Keratinocyte (primary cell): ENCODE results near the gene PRMT2. TPM values are rescaled to one million over a fixed set of nuclear protein-coding genes. Genes with fewer than 3 reads are reported as not detected.

Experiments
- DNase-seq: peaks from one replicate; pipeline ENCODE4 v3.0.0-alpha.2; 2011; ENCODE audit warnings: low read depth, missing footprints, low spot score
- FAIRE-seq: peaks from 2 replicates; lab custom pipeline; 2011; peaks lifted over from hg19 to GRCh38; lab: Jason Lieb, UNC
- H2AFZ ChIP-seq: 2 replicates; pipeline ENCODE4 v1.6.0; 2012; ENCODE audit warnings: low read length, control low read depth, inconsistent platforms; ENCODE audit not compliant: control insufficient read depth
- H3K27ac ChIP-seq: 2 replicates; pipeline ENCODE4 v1.5.1; 2011; ENCODE audit warnings: low read length; ENCODE audit not compliant: control insufficient read depth, insufficient read depth
- H3K27me3 ChIP-seq: 3 replicates; pipeline ENCODE4 v1.6.0; 2011; ENCODE audit warnings: low read length; ENCODE audit not compliant: control insufficient read depth, insufficient read depth; ENCODE audit errors: extremely low read depth
- H3K36me3 ChIP-seq, 2 experiments: 2 replicates in 1 of 2; 3 replicates in 1 of 2; pipeline ENCODE4 v1.5.1; 2011; ENCODE audit warnings: low read length in 2 of 2, mild to moderate bottlenecking in 1 of 2; ENCODE audit not compliant: control insufficient read depth in 2 of 2, insufficient read depth in 2 of 2; ENCODE audit errors: extremely low read depth in 1 of 2
- H3K4me1 ChIP-seq: 3 replicates; pipeline ENCODE4 v1.5.1; 2011; ENCODE audit warnings: low read length; ENCODE audit not compliant: control insufficient read depth, insufficient read depth; ENCODE audit errors: extremely low read depth
- H3K4me2 ChIP-seq: 3 replicates; pipeline ENCODE4 v1.6.0; 2011; ENCODE audit warnings: low read depth, low read length; ENCODE audit not compliant: control insufficient read depth, insufficient read depth; ENCODE audit errors: extremely low read depth
- H3K4me3 ChIP-seq, 3 experiments: fragments of 200-600 bp in 1 of 3; sonication (generic) in 1 of 3; 2 replicates in 2 of 3; 3 replicates in 1 of 3; pipeline ENCODE4 v1.5.1; 2011 to 2016; ENCODE audit warnings: low read length in 3 of 3, mild to moderate bottlenecking in 3 of 3, control low read depth in 2 of 3, inconsistent platforms in 1 of 3, low read depth in 1 of 3, mixed read lengths in 1 of 3, mixed run types in 1 of 3, moderate library complexity in 1 of 3; ENCODE audit not compliant: control insufficient read depth in 2 of 3, insufficient read depth in 2 of 3; ENCODE audit errors: extremely low read depth in 1 of 3
- H3K79me2 ChIP-seq: 2 replicates; pipeline ENCODE4 v1.6.0; 2012; ENCODE audit warnings: low read length; ENCODE audit not compliant: control insufficient read depth, insufficient read depth
- H3K9ac ChIP-seq: 3 replicates; pipeline ENCODE4 v1.6.0; 2011; ENCODE audit warnings: low read length; ENCODE audit not compliant: control insufficient read depth, insufficient read depth; ENCODE audit errors: extremely low read depth
- H3K9me1 ChIP-seq: 3 replicates; pipeline ENCODE4 v1.6.0; 2011; ENCODE audit warnings: low read length; ENCODE audit not compliant: control insufficient read depth, insufficient read depth; ENCODE audit errors: extremely low read depth
- H3K9me3 ChIP-seq: 2 replicates; pipeline ENCODE4 v1.5.1; 2012; ENCODE audit warnings: low read depth, low read length; ENCODE audit not compliant: control insufficient read depth
- H4K20me1 ChIP-seq: 3 replicates; pipeline ENCODE4 v1.6.0; 2011; ENCODE audit warnings: low read length; ENCODE audit not compliant: control insufficient read depth, insufficient read depth; ENCODE audit errors: extremely low read depth
- EZH2 ChIP-seq: IDR thresholded peaks from one replicate; pipeline ENCODE4 v1.6.1; 2012; ENCODE audit warnings: inconsistent platforms, mild to moderate bottlenecking, low read length, moderate library complexity
- dilution Hi-C: fragments of 300-500 bp; cut with MboI; formaldehyde crosslinking; loops from one replicate; pipeline ENCODE4 v1.7.0; 2020; ENCODE audit warnings: low sequenced_read_pairs; ENCODE audit not compliant: extremely low pct_ligation_motif_present
- polyA plus RNA-seq, 5 experiments: library from polyadenylated mRNA; depleted of rRNA in 3 of 5; stranded (reverse) in 3 of 5; stranded (forward) in 1 of 5; unstranded in 1 of 5; fragments of >200 nt; gene quantifications; 1 replicate in 1 of 5; 2 replicates in 3 of 5; 3 replicates in 1 of 5; pipeline versions ENCODE4 v1.2.1 to v1.2.3, GENCODE V29; 2011 to 2012; ENCODE audit warnings: missing spikeins in 2 of 5, low read depth in 1 of 5, low replicate concordance in 1 of 5
- TF ChIP-seq, protein P1 (sequence below), 3 experiments: IDR thresholded peaks in 1 of 3; conservative IDR thresholded peaks in 1 of 3; optimal IDR thresholded peaks in 1 of 3; 2 replicates in 2 of 3; 3 replicates in 1 of 3; pipeline versions ENCODE3 to v1.5.1; 2011; ENCODE audit warnings: low read length in 3 of 3, mild to moderate bottlenecking in 3 of 3, moderate library complexity in 2 of 3, control low read depth in 1 of 3, inconsistent platforms in 1 of 3; ENCODE audit not compliant: insufficient read depth in 2 of 3; ENCODE audit errors: extremely low read depth in 1 of 3

The PRMT2 gene
- polyA plus RNA-seq, 1 donor (not counting 4 experiments of a cell fraction or from before 2014, with no cell fraction given) = 97.3 TPM

DNA sequence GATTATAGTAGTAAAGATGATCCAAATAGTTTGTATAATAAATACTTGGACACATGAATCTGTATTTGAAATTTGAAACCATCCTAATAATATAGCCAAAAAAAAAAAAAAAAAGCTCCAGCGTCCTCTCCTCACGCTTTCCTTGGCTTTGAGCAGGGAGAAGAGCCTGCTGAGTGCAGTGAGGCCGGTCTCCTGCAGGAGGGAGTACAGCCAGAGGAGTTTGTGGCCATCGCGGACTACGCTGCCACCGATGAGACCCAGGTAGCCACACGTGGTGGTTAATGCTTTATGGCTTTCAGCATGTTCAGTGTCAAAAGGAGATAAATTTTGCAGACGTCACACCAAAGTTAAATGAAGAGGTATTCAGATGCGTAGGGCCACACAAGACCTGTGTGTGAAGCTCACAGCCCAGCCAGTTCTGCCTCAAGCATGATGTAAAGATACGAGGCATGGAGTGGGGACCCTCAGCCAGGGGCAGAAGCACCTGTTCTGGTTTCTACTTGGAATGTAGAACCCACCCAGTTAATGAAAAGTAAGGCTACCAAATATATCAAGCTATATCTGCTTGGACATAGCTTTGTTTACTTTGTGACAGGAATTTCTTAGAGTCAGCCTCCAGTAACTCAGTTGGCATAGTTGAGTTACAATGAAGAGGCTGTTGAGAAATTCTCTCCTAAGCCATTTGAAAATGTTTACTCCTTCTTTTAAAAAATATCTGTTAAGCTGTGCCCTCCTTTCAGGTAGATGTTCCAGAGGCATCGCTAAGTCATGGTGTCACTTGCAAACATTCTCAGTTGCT lies 8.1 kb downstream of the PRMT2 start:
- FAIRE-seq (no peak), DNase-seq (no peak)
- no peaks in the 10 kb centered on the region for H3K27me3 ChIP-seq
- peaks cover 32% of the 10 kb centered on the region for H3K79me2 ChIP-seq
- no peak overlapping the region for H3K27ac ChIP-seq
- H3K36me3 ChIP-seq = peaks cover 29 to 34% of the 10 kb centered on the region in 2 experiments
- H4K20me1 ChIP-seq = peaks cover 6% of the 10 kb centered on the region
- peaks cover 6% of the 10 kb centered on the region for H3K4me1 ChIP-seq
- H3K9me1 ChIP-seq = no peaks in the 10 kb centered on the region
- no peak overlapping the region for H3K9ac ChIP-seq
- TF ChIP-seq, protein P1, sequence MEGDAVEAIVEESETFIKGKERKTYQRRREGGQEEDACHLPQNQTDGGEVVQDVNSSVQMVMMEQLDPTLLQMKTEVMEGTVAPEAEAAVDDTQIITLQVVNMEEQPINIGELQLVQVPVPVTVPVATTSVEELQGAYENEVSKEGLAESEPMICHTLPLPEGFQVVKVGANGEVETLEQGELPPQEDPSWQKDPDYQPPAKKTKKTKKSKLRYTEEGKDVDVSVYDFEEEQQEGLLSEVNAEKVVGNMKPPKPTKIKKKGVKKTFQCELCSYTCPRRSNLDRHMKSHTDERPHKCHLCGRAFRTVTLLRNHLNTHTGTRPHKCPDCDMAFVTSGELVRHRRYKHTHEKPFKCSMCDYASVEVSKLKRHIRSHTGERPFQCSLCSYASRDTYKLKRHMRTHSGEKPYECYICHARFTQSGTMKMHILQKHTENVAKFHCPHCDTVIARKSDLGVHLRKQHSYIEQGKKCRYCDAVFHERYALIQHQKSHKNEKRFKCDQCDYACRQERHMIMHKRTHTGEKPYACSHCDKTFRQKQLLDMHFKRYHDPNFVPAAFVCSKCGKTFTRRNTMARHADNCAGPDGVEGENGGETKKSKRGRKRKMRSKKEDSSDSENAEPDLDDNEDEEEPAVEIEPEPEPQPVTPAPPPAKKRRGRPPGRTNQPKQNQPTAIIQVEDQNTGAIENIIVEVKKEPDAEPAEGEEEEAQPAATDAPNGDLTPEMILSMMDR (optimal IDR thresholded peaks at IDR 0.05 in 1 of 3, IDR thresholded peaks at IDR 0.05 in 1 of 3, conservative IDR thresholded peaks at IDR 0.05 in 1 of 3; ENCODE audit: extremely low read depth in 1 of 3, insufficient read depth in 2 of 3, low read length in 3 of 3) = no peak
- TF ChIP-seq EZH2 = no peak
- dilution Hi-C loops = no loop called here
- no peak overlapping the region for H3K4me2 ChIP-seq
- H2AFZ ChIP-seq = no peak overlapping the region
- no peak overlapping the region for H3K4me3 ChIP-seq
- H3K9me3 ChIP-seq = no peaks in the 10 kb centered on the region

DNA sequence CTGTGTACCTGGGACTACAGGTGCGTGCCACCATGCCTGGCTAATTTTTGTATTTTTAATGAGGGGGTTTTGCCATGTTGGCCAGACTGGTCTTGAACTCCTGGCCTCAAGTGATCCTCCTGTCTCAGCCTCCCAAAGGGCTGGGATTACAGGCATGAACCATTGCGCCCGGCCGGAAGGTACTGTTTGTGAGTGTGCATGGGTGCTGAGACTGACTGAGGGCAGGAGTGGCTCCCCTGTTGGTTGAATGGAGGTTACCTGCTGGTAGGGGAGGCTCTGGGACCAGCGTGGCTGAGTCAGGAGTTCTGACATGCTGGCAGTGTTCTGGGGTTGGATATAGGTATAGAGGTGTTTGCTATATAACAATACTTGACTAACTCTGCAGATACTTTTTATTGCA lies 10.4 kb downstream of the PRMT2 start:
- H3K79me2 ChIP-seq = peaks cover 31% of the 10 kb centered on the region
- no peak for FAIRE-seq

More for the DNA sequence above, 10.4 kb downstream of the PRMT2 start:
- H3K9me1 ChIP-seq = peaks cover 2% of the 10 kb centered on the region
- no peak overlapping the region for H3K27ac ChIP-seq
- no peak overlapping the region for H3K9ac ChIP-seq
- no peak for DNase-seq
- no peak overlapping the region for H2AFZ ChIP-seq
- H3K27me3 ChIP-seq = no peaks in the 10 kb centered on the region
- H3K4me2 ChIP-seq = no peak overlapping the region
- no peaks in the 10 kb centered on the region for H3K9me3 ChIP-seq
- peaks cover 6% of the 10 kb centered on the region for H3K4me1 ChIP-seq
- dilution Hi-C loops = no loop called here
- no peak overlapping the region for H3K4me3 ChIP-seq
- H4K20me1 ChIP-seq = peaks cover 4% of the 10 kb centered on the region
- peaks cover 45 to 49% of the 10 kb centered on the region in 2 experiments for H3K36me3 ChIP-seq
- no peak for TF ChIP-seq EZH2
- TF ChIP-seq, protein P1 (optimal IDR thresholded peaks at IDR 0.05 in 1 of 3, IDR thresholded peaks at IDR 0.05 in 1 of 3, conservative IDR thresholded peaks at IDR 0.05 in 1 of 3; ENCODE audit: extremely low read depth in 1 of 3, insufficient read depth in 2 of 3, low read length in 3 of 3) = no peak
